SK-N-SH (cell line): ENCODE results near the gene RERG.
"Not testable (repeated sequence)": the region's sequence is repeated elsewhere in the genome, so short reads cannot be mapped to it uniquely, and the experiment has no call there.

Source experiments
- CHD2 ChIP-seq: fragments of 150-350 bp; IDR thresholded peaks from 2 replicates; pipeline ENCODE4 v1.6.1; 2018; ENCODE audit warnings: low read length; ENCODE audit not compliant: partially characterized antibody
- CTCF ChIP-seq: fragments of 200-600 bp; sonication (generic); IDR thresholded peaks from 2 replicates; pipeline ENCODE4 v1.6.1; 2017; ENCODE audit warnings: antibody characterized with exemption, mild to moderate bottlenecking, moderate library complexity
- EP300 ChIP-seq, 2 experiments: IDR thresholded peaks; 2 replicates each; pipeline versions ENCODE4 v1.4.0 to v1.6.1; 2012; ENCODE audit warnings: borderline replicate concordance in 1 of 2, low read depth in 1 of 2, low read length in 1 of 2
- EZH2phosphoT487 ChIP-seq: fragments of 200-600 bp; sonication (generic); IDR thresholded peaks from 2 replicates; pipeline ENCODE4 v1.6.1; 2017; ENCODE audit warnings: low read depth, mixed run types, mild to moderate bottlenecking, antibody characterized with exemption, moderate library complexity, borderline replicate concordance
- GABPA ChIP-seq: IDR thresholded peaks from 2 replicates; pipeline ENCODE4 v1.4.0; 2012; ENCODE audit warnings: low read depth, mild to moderate bottlenecking
- JUND ChIP-seq: IDR thresholded peaks from 2 replicates; pipeline ENCODE4 v1.4.0; 2012
- MAX ChIP-seq: IDR thresholded peaks from 2 replicates; pipeline ENCODE4 v1.4.0; 2012; ENCODE audit warnings: low read depth
- NFIC ChIP-seq: IDR thresholded peaks from 2 replicates; pipeline ENCODE4 v1.4.0; 2012; ENCODE audit warnings: borderline replicate concordance
- NRF1 ChIP-seq: IDR thresholded peaks from 2 replicates; pipeline ENCODE4 v1.6.1; 2012; ENCODE audit warnings: low read depth, mild to moderate bottlenecking, low read length
- POLR2AphosphoS5 ChIP-seq: IDR thresholded peaks from 2 replicates; pipeline ENCODE4 v1.6.1; 2012; ENCODE audit warnings: low read depth, low read length
- REST ChIP-seq: IDR thresholded peaks from 2 replicates; pipeline ENCODE4 v1.6.1; 2012; ENCODE audit warnings: mild to moderate bottlenecking, low read depth, low read length, moderate library complexity
- USF1 ChIP-seq: IDR thresholded peaks from 2 replicates; pipeline ENCODE4 v1.4.0; 2012; ENCODE audit warnings: low read depth, borderline replicate concordance
- YY1 ChIP-seq: IDR thresholded peaks from 2 replicates; pipeline ENCODE4 v1.4.0; 2012; ENCODE audit warnings: low read depth, mild to moderate bottlenecking
- ZBTB33 ChIP-seq: IDR thresholded peaks from 2 replicates; pipeline ENCODE4 v1.4.0; 2012; ENCODE audit warnings: low read depth, borderline replicate concordance

GRCh38 chr12:15225863-15226218 is 4.6 kb upstream of the RERG start:
- not testable (repeated sequence) for TF ChIP-seq POLR2AphosphoS5; CTCF; GABPA; REST; JUND; YY1; MAX; EZH2phosphoT487; USF1; CHD2; NFIC; ZBTB33; NRF1; EP300 (IDR thresholded peaks at IDR 0.05; ENCODE audit: borderline replicate concordance in 1 of 2, low read depth in 1 of 2, low read length in 1 of 2)
